NK-92 (cell line): ENCODE measurements around the gene TRIM47.

Experiments used
- DNase-seq: peaks from one replicate; lab custom pipeline; 2025; ENCODE audit not compliant: unreplicated experiment; lab: John Stamatoyannopoulos, UW

Gene TRIM47

DNA sequence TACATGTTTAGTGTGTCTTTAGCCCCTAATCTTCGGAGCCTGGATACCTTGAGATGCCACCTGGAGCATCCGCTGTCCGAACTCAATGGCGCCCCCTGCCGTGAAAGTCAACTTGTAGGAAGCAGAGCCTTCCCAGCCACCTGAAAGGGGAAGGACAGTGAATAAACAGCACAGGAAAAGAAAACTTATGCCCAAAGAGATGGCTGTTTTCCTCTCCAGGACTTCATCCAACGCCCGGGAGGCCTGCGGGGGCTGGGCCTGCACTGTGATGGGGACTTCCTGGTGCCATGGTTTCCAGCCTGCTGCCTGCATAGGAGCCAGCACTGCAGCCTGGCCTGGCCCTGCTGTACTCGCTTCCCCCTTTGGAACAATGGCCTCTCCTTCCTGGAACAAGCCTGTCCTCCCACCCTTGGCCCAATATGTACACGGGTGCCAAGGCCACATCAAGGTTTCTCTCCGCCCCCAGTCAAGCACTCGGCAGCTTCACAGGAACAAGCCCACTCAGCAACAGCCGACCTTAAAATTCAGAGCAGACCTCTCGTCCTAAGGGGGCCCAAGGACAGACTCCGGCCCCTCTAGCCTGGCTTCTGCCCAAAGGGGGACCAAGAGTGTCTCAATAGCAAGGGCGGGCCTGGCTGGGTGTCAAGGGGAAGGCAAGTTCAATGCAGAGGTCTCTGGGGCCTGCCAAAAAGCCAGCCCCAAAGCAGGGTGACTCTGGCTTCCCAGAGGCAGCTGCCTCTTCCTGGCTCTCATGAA is 29.7 kb downstream of the TRIM47 start:
- DNase-seq = no peak

DNA sequence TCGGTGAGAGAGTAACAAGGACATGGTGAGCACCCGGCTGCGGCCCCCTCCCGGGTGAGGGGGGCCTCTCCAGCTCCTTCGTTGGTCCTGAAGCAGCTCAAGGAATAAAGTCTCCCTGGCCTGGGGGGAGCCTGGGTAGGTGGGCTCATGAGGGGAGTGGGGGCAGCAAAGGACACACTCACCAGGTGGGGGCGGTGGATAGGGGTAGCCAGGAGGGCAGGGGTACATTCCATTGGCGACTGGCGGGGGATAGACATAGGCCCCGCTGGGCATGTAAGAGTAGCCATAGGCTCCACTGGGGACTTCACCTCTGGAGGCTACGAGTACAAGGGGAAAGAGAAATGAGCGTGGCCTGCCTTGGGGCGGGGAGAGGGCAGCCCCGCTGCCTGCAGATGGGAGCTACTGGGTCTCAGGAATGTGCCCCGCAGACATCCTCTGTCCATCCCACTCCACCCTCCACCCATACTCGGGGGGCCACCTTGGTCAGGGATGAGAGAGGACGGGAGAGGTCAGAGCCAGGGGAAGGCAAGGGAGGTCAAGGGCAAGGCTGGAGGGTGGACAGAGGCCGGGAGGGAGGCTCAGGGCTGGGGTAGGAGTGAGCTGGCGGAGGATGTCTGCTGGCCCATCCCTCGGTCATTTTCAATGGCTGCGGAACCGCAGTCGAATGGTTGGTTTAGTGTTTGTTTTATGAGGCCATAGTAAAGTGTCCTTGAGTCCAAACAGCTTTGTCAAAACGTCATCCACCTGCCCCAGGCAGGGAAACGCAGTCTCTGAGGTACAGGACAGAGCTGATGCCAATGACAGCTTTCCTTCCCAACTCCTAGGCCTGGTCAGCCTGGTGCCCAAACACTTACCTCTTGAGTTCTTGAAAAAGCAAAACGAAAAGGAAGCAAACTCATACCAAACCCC is 30.5 kb downstream of the TRIM47 start:
- DNase-seq = no peak

DNA sequence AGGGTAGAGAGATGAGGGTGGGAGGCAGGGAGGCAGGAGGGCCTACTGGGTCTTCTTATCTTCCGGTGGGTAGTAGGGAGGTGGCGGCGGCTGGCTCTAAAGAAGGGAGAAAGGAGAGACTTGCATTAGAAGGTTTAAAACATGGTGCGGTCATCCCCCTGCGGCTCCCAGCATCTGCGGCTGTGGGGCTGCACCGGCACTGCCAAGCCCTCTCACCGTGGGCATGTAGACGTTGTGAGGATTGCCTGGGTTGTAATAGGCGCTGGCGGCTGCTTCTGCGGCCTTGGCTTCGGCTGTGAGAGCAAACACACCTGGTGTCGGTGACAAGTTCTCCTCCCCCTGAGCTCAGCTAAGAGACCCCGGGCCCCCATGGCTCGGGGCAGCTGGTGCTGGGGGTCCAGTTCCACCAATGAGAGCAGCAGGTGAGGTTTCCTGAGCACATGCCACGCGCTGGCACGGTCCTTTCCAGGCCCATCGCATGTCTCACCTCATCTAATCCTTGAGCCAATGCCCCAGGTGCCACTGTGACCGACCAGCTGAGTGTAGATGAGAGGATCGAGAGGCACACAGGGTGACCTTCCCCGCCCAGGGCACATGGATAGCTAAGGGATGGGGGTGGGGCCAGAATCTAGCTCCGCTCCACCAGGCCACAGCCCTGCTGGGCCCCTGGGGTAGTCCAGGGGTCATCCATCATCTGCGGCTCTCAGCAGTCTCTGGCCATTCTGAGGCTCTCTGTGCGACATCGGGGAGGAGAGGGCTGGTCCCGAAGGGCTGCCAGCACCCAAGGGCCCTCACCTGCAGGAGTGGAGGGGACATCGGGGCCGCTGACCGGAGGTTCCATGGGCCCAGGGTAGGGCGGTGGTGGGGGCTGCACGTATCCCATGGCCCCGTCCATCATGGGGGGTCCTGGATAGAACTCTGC is 31.4 kb downstream of the TRIM47 start:
- DNase-seq = no peak

DNA sequence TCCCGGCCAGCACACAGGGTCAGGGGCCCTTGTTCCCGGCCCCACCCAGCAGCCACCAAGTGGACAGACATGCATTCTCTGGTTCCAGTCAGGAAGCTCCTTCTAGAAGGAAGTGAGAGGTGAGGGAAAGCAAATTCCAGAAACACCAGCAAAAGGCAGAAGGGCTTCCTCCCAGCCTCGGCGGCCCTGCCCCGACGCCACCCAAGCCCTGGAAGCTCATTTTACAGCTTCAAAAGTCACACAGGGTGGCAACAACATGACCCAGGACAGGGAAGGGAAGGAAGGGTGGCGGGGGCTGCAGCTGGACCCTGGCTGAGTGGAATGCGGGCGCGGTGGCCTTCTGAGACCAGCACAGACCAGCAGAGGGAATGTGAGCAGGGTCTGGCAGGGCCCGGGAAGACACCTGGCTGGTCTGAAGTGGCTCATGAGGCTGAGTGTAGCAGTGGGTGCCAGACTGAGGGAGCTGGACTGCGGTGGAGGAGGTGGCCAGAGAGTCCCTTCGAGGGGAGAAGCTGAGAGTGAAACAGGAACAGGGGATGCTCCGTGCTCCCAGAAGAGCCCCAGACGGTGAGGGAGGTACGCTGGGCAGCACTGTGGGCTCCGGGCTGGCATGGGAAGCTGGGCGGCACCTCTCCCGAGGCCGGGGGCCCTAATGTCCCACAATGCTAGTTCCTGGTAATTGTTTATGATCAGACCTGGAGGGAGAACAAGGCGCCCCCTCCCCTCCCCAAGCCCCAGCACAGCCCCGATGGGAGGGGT is 32.3 kb downstream of the TRIM47 start:
- DNase-seq = no peak

DNA sequence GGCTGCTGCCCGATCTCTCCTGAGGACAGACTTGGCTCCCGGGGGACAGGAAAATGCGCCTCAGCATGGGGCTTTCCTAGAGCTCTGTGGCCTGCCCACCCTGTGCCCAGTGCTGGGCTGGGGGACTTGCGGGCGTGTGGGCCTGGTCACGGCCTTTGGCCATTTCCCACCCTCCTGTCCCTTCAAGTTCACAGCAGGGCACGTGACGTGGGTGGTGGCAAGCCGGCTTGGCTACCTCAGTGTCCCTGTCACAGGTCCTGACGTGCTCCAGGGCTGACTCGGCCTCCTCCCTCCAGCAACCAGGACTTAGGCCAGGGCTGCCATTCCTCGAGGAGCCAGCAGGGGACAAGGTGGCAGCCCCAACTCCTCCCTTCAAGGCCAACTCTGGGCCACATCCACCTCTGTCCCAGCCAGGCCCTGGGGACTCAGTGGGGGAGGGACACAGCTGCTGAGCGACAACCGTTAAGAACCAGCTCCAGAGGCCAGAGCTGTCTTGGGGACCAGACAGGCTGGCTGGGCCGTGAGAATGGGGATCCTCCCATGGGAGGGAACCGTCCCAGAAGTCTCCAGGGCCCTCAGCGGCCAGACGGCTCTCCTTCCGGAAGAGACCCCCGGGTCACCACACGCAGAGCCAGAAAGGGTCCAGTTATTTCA is 33.2 kb downstream of the TRIM47 start:
- DNase-seq = no peak

DNA sequence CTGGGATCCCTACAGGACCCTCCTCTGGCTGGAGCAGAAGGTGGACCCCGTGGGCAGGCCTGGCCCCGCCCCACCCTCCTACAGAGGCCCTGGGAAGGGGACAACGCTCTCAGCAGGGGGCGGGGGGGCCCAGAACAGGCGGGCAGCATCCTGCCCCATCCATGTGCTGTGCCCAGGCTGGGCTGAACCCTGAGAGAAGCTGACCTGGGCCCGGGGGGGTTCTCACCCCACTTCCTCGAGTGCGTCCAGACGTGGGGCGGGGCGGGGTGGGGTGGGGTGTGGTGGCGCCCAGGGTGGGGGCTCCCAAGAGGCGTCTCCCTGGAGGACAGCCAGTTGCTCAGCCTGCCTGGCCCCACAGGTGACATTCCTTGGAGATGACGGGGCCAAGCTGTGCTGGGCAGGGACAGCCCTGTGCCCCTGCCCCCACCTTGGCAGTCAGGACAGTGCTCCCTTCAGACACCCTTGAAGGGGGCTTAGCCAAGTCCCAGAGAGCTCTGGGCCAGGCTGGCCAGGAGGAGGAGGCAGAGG is 33.8 kb downstream of the TRIM47 start:
- DNase-seq = no peak

DNA sequence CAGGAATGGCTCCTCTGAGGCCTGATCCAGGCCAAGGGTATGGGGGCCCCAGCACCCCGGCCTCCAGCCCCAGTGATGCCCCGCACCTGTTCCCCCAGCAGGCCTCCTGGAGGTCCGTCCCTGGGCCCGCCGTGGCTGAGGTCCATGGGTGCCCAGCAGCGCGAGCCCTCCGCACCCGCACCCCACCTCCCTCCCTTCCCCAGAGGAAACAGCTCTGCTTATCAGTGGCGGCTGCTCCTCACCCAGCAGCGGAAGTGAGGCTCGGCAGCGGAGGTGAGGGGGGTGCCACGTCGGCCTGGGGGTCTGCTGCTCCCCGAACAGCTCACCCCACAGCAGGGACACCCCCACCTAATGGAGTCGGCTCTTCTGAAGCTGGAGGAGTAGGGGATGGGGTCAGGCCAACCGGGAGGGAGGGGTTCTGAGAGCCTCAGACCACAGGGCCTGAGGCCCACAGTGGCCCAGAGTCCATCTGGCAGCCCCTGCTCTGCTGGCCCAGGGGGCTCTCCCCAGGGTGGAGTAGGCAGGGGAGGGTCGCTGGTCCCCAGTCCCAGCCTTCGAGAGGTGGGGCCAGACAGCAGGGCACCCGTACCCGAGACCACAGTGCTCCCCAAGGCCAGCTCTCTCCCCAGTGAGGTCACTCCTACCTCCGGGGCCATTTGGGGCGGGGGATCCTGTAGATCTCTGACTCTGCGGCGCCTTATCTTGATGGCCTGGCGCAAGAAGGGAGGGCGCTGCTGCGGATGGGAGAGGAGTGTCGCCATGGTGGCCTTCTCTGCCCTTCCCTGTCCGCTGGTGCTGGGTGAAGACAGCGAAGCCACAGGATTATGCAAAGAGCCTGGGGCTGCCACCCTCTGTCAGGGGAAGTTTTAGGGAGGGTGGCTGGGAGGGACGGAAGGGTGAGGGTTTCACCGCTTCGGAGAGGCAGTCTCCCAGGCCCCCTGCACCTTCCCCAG is 34.5 kb downstream of the TRIM47 start, which contains the start of gene UNC13D:
Gene UNC13D, minus strand, starts transcription at position 828 of the 953 bp plus-strand sequence. Its CDS starts 67 bp downstream, at position 761.
- no peak for DNase-seq

DNA sequence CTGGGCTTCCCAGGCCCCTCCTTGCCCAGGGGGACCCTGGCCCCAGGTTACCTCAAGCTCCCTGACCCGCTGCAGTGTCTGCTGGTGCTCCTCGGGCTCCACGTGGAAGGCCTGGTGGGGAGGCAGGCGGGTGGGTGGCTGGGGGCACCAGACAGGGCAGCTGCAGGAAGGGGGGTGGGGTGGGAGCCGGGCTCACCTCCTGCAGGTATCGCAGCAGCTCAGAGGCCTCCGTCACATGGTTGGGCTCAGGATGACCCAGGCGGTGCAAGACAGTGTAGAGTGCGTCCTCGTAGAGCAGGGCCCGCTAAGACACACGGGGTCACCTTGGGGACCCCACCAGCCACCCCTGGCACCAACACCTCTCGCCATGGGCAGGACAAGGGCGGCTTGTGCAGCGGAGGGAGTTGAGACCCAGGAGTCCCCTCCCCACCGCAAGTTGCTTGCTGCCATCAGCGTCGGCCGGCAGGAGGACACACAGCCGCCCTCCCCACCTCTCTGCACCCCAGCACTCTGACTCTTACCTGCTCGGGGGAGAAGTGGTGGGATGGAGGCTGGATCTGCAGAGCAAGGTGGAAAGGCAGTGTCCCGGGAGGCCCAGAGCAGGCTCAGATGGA is 35.3 kb downstream of the TRIM47 start:
- DNase-seq = no peak

DNA sequence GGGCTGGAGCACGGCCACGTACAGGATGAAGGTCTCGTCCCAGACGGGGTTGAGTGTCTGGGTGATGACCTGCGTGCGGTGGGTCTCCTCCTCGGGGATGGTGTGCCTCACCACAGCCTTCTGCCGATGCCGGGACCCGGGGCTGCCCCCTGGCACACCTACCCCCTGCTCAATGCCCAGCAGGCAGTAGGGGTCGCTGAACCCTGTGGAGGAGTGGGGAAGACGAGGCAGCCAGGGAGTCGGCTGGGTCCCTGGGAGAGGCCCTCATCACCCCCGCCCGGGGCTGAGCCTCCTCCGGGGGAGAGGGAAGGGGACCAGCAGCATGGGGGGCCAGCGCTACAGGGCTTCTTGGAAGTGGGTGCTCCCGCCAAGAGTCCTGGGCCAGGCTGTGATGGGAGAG is 36.0 kb downstream of the TRIM47 start:
- DNase-seq = no peak

DNA sequence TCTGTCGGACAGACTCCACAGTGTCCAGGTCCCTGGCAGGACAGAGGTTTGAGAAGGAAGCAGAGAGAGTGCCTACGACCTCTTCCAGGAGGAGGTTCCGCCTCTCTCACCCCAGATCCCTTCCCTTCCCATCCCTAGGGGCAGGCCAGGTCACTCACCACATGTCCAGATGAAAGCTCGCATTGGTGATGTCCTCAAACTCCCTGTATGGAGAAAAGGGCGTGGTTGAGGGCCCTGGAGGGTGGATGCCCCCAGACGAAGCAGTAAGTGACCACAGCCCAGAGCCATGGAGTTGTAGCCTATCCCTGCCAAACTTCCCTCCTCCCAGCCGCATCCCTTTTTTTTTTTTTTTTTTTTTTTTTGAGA is 37.6 kb downstream of the TRIM47 start:
- no peak for DNase-seq

DNA sequence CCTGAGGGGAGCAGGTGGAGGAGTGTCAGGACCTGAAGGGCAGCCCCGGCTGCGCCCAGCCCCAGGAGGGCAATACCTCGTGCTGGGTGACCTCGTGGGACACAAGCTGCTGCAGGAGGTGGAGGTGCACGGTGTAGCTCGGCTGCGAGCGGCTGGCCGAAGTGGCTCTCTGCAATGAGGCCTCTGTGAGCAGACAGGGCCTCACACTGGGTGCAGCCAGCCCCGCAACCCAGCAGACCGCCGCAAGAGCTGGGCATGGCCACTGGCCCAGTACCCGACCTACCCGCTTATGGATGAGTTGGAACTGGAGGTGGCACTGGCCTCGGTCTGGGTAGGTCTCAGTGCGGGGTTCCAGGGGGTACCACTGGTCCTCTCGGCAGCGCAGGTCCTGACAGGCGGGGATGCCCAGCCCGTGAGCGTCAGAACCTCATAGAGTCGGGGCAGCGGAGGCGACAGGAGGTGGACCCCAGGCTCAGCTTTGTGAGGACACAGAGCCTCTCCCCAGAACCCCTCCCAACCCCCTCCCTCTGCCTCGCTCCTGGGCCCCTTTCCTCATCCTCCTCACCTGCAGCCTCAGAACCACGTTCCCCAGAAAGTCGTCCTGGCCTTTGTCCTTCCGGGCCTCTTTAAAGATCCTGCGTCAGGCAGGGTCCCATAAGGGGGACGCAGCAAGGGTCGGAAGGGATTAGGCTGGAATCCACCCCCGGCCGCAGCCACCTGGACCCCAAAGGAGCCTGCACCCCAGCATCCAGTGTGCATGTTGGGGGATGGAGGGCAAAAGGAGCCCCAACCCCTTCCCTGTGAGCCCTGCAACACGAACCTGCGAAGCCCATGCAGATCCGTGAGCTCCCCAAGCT is 38.2 kb downstream of the TRIM47 start:
- no peak for DNase-seq

DNA sequence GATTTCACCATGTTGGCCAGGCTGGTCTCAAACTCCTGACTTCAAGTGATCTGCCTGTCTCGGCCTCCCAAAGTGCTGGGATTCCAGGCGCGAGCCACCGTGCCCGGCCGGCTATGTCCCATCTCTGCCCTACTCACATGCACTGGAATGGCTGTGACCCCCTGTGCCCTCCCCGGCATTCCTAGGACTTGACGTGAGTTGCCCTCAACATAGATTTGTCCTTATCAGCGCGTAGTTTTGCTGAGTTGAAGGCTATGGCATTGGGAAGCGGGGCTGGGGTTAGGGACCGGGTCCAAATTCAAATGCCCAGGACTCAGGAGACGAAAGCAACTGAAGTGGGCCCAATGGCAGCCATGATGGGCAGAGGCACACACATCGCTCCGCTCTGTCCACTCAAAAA is 40.0 kb downstream of the TRIM47 start:
- no peak for DNase-seq

DNA sequence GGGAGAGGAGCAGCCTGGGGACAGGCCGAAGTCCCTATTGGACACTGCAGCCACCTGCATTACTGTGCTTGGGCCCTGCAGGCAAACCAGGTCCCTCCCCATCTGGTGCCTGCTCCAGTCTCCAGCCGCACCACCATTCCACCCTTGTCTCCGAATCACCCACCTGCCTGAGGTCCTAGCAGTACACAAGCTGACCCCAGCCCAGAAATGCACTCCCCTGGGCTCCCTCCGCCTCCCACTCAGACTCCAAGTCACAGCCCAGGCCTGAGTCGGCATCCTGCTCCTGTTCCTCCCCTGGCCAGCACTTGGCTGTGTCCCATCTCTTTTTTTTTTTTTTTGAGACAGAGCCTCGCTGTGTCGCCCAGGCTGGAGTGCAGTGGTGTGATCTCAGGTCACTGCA is 40.5 kb downstream of the TRIM47 start:
- DNase-seq = no peak

DNA sequence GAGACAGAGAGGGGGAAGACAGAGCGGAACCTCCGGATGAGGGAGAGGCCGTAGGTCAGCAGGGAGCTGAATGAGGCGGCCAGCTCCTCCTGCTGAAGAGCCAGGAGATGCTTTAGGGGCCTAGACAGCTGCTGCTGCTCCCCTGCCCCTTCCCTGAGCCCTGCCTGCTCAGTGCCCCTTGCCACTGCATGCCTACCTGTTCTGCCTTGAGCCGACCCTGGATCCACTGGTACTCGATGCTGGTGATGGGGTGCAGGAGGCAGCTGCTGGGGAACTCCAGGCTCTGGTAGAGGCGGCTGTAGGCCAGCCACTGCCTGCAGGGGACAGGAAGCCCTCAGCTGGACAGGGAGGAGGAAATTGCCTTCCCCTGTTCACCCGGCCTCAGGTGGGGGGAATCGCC is 41.8 kb downstream of the TRIM47 start:
- DNase-seq = no peak

DNA sequence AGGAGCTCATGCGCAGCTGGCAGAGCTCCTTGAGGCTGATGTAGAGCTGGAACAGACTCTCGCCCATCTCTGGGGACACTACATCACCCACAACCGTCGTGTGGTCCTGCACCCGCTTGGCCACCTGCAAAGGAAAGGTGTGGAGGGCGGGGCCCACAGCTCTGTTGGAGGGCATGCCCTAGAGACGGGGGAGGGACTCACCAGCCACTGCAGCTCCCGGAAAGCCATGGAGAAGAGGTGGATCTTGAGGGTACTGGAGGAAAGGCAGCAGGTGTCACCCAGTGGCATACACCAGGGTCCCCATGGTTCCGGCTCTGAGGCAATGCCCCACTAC is 42.8 kb downstream of the TRIM47 start:
- DNase-seq = no peak

DNA sequence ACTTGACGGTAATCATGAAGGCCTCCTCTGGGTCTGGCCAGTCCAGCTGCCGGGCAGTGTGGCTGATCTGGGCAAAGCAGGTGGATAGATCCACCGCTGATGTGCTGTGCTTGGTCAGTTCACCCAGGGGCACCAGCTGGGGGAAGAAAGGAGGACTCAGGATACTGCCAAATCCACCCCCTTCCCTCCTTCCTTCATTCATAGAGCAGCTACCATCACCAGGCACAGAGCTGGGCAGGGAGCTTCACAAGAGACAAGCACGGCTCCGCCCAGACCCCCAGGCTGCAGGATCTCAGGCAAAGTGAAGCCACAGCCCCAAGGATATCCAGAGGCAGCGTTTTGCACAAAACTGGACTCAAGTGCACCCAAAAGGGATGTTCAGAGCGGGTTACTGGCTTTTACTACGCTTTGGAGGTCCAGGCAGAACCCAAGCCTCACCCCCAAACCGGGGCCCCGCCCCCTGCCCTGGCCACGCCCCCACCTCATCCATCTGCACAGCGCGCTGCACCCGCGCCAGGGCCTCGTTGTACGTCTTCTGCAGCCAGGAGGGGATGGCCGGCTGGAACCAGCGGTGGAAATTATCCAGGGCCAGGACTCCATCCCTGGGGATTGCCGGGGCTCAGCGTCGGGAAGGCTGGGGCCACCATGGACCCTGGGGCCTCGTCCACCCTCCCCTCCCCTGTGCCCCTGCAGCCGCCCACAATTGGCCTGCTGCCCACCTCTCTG is 43.3 kb downstream of the TRIM47 start:
- no peak for DNase-seq
